ENCODE results near the gene RPL13.

- TF ChIP-seq, protein P1, sequence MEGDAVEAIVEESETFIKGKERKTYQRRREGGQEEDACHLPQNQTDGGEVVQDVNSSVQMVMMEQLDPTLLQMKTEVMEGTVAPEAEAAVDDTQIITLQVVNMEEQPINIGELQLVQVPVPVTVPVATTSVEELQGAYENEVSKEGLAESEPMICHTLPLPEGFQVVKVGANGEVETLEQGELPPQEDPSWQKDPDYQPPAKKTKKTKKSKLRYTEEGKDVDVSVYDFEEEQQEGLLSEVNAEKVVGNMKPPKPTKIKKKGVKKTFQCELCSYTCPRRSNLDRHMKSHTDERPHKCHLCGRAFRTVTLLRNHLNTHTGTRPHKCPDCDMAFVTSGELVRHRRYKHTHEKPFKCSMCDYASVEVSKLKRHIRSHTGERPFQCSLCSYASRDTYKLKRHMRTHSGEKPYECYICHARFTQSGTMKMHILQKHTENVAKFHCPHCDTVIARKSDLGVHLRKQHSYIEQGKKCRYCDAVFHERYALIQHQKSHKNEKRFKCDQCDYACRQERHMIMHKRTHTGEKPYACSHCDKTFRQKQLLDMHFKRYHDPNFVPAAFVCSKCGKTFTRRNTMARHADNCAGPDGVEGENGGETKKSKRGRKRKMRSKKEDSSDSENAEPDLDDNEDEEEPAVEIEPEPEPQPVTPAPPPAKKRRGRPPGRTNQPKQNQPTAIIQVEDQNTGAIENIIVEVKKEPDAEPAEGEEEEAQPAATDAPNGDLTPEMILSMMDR (IDR thresholded peaks at IDR 0.05) = no peak
- TF ChIP-seq POLR2A (IDR thresholded peaks at IDR 0.05) = no peak
Measured at GRCh38 chr16:89523680-89524344, 36.7 kb upstream of the RPL13 start.

All from right lobe of liver (tissue), 4 donors.